H7 (cell line): Measurements from ENCODE around the gene PCGF1. TPM values are rescaled to one million over a fixed set of nuclear protein-coding genes. Genes with fewer than 3 reads are reported as not detected.
A peak's percentile ranks its signal among the peaks of the same experiment; 100 is the strongest.
"Not testable (repeated sequence)": the region's sequence is repeated elsewhere in the genome, so short reads cannot be mapped to it uniquely, and the experiment has no call there.

ENCODE experiments used
- DNase-seq: peaks from one replicate; pipeline ENCODE4 v3.0.0; 2012
- H3K27me3 ChIP-seq: 2 replicates; pipeline ENCODE4 v1.6.0; 2011; ENCODE audit warnings: mild to moderate bottlenecking, low read length; ENCODE audit not compliant: control insufficient read depth, insufficient read depth
- H3K36me3 ChIP-seq: replicated peaks from 2 replicates; pipeline ENCODE4 v1.5.1; 2011; ENCODE audit warnings: low read length; ENCODE audit not compliant: control insufficient read depth, insufficient read depth
- H3K4me3 ChIP-seq: 2 replicates; pipeline ENCODE4 v1.5.1; 2011; ENCODE audit warnings: low read depth, mild to moderate bottlenecking, control low read depth, low read length, moderate library complexity; ENCODE audit not compliant: insufficient read depth
- total RNA-seq: library from RNA; depleted of rRNA; stranded (reverse); fragments of >200 nt; shearing (Covaris generic); gene quantifications from 2 replicates; pipeline ENCODE4 v1.2.3, GENCODE V29; 2014; rRNA removed

The PCGF1 gene
- total RNA-seq, 1 experiment from 2014 or later, result 15.1 TPM

DNA sequence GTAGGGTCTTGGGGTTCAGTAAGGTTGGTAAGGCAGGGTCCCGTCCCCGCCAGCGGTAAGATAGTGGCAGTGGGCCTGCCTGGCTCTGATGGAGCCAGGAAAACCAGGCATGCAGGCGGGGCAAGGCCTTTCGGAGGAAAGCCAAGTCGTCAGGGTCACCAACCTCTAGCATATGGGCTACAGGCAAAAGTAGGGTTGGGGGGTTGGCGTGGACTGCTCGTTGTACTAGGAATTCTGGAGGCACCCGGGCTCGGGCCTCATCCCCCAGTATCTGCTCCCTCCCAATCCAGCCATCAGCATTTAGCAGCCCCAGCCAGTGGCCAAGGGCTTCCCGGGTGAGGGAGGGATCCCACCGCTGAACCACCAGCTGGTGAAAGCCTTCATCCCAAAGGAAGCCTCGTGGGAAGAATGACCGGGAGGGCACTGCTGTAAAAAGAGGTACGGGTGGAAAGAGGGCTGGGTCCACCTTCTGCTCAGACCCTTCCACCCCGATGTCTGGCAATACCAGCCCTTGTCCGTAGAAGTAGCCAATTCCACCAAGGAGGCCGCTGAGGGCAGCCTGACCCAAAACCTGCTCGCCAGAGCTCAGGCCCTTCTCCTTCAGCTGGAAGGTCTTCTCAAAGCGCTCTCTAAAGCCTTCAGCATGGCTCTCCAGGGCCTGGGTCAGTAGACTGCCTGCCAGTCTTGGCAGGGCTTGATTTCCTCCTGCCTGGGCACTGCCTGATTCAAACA is 45.3 kb downstream of the PCGF1 start:
- H3K4me3 ChIP-seq, result no peak overlapping the region
- H3K36me3 ChIP-seq, result no peaks in the 10 kb centered on the region; the same call in none of the 2 replicates
- no peak for DNase-seq
- H3K27me3 ChIP-seq, result no peaks in the 10 kb centered on the region

GRCh38 chr2:74461187-74462053 is 46.1 kb downstream of the PCGF1 start:
- Histone ChIP-seq H3K36me3 (no peaks in the 10 kb centered on the region; the same call in none of the 2 replicates), H3K27me3 (no peaks in the 10 kb centered on the region), H3K4me3 (no peak overlapping the region)
- peak; percentile 77 for DNase-seq

DNA sequence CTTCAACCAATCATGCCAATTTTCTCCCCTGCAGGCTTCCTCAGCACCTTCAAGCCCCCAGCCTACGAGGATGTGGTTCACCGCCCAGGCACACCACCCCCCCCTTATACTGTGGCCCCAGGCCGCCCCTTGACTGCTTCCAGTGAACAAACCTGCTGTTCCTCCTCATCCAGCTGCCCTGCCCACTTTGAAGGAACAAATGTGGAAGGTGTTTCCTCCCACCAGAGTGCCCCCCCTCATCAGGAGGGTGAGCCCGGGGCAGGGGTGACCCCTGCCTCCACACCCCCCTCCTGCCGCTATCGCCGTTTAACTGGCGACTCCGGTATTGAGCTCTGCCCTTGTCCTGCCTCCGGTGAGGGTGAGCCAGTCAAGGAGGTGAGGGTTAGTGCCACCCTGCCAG is 47.3 kb downstream of the PCGF1 start:
- H3K27me3 ChIP-seq, DNase-seq, H3K36me3 ChIP-seq: not testable (repeated sequence)

GRCh38 chr2:74459503-74460118 is 47.9 kb downstream of the PCGF1 start:
- peak; percentile 11 for DNase-seq
- not testable (repeated sequence) for H3K36me3 ChIP-seq

More for the DNA sequence above, 47.3 kb downstream of the PCGF1 start:
- not testable (repeated sequence) for H3K4me3 ChIP-seq

GRCh38 chr2:74458938-74459363 is 48.5 kb downstream of the PCGF1 start:
- H3K36me3 ChIP-seq, result no peaks in the 10 kb centered on the region; the same call in none of the 2 replicates
- peak; percentile 35 for DNase-seq
- H3K27me3 ChIP-seq, result no peaks in the 10 kb centered on the region
- peak overlapping the region; percentile 84 for H3K4me3 ChIP-seq

More at GRCh38 chr2:74459503-74460118, 47.9 kb downstream of the PCGF1 start:
- not testable (repeated sequence) for H3K27me3 ChIP-seq, H3K4me3 ChIP-seq

DNA sequence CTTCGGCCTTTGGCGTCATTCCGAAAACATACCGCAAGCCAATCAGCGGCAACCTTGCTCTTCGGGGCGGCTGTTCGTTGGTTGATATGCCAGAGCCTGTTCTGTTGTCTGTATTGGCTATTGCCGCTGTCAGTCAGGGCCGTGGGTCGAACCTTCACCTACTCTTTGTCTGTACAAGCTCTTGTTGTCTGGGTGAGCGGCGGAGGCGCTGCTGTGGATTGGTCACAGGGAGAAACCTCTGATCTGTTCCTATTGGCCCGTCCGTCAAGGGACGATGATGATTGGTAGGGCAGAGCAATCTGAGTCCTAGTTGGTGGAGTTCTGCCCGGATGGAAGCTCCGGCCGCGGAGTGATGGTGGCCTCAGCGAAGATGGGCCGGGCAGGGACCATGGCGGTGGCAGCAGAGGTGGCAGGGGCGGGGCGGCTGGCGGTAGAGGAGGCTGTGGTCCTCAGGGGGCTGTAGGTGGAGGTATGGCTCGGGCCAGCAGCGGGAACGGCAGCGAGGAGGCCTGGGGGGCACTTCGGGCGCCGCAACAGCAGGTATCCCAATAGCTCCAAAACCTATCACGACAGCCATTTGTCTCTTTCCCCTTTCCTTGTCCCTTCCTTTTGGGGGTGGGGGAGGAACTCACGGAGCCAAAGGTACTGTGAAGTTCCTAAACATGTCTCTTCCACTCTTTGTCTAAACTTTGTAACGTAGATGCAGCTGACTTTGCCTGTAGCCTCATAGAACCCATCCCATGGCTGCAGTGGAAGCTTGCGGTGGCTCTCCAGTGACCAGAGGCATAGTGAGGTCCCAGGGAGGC is 49.2 kb downstream of the PCGF1 start, which contains the start of gene WBP1:
WBP1 (plus strand) TSS at position 307 of the 806 bp plus-strand sequence; CDS start at position 472, 165 bp downstream.
- peak; percentile 97 for DNase-seq
- Histone ChIP-seq H3K27me3 (no peaks in the 10 kb centered on the region), H3K36me3 (no peaks in the 10 kb centered on the region; the same call in none of the 2 replicates), H3K4me3 (peak within 1 kb of the TSS; percentile 84)

- H3K27me3 ChIP-seq, result no peaks in the 10 kb centered on the region
- no peaks in the 10 kb centered on the region; the same call in none of the 2 replicates for H3K36me3 ChIP-seq
- DNase-seq, result peak; percentile 91
- peak overlapping the region; percentile 73 for H3K4me3 ChIP-seq
Measured at GRCh38 chr2:74457549-74458131, 49.9 kb downstream of the PCGF1 start.

- H3K36me3 ChIP-seq, result no peaks in the 10 kb centered on the region
- H3K27me3 ChIP-seq, result no peaks in the 10 kb centered on the region
- no peak for DNase-seq
- peak overlapping the region; percentile 73 for H3K4me3 ChIP-seq
Measured at GRCh38 chr2:74457129-74457548, 50.4 kb downstream of the PCGF1 start.

Other genes with a start within 250 kb of the PCGF1 start
- 0.90 and 1.1 TPM in 2 replicates for gene SLC4A5, start 164.3 kb downstream of the PCGF1 start, total RNA-seq
- 100 and 105 TPM in 2 replicates for gene DCTN1, start 127.4 kb downstream of the PCGF1 start, total RNA-seq
- gene C2orf81, start 86.1 kb downstream of the PCGF1 start, total RNA-seq, result 0.83 and 1.6 TPM in 2 replicates
- 38.0 and 55.5 TPM in 2 replicates for gene WDR54, start 86.0 kb downstream of the PCGF1 start, total RNA-seq
- 93.4 and 107 TPM in 2 replicates for gene RTKN, start 65.8 kb downstream of the PCGF1 start, total RNA-seq
- gene INO80B, start 52.6 kb downstream of the PCGF1 start, total RNA-seq, result 9.6 and 11.3 TPM in 2 replicates
- gene WBP1, start 49.3 kb downstream of the PCGF1 start, total RNA-seq, result 81.0 and 88.9 TPM in 2 replicates
- 91.2 and 98.8 TPM in 2 replicates for gene MOGS, start 42.3 kb downstream of the PCGF1 start, total RNA-seq
- 25.9 and 34.1 TPM in 2 replicates for gene MRPL53, start 35.0 kb downstream of the PCGF1 start, total RNA-seq
- 9.8 and 12.0 TPM in 2 replicates for gene CCDC142, start 24.7 kb downstream of the PCGF1 start, total RNA-seq
- 20.4 and 22.5 TPM in 2 replicates for gene TTC31, start 24.6 kb downstream of the PCGF1 start, total RNA-seq
- gene LBX2, start 8.1 kb downstream of the PCGF1 start, total RNA-seq, result 0.11 and 0.17 TPM in 2 replicates
- not detected in 2 replicates for gene TLX2, start 6.8 kb upstream of the PCGF1 start, total RNA-seq
- gene DQX1, start 18.5 kb upstream of the PCGF1 start, total RNA-seq, result 0.10 and 0.78 TPM in 2 replicates
- 99.5 and 105 TPM in 2 replicates for gene AUP1, start 22.0 kb upstream of the PCGF1 start, total RNA-seq
- gene HTRA2, start 22.2 kb upstream of the PCGF1 start, total RNA-seq, result 27.0 and 39.6 TPM in 2 replicates
- 6.6 and 7.7 TPM in 2 replicates for gene LOXL3, start 46.2 kb upstream of the PCGF1 start, total RNA-seq
- 4.9 and 6.9 TPM in 2 replicates for gene DOK1, start 47.0 kb upstream of the PCGF1 start, total RNA-seq
- gene M1AP, start 140.6 kb upstream of the PCGF1 start, total RNA-seq, result 3.9 and 4.8 TPM in 2 replicates
- 1.1 and 1.3 TPM in 2 replicates for gene SEMA4F, start 146.6 kb upstream of the PCGF1 start, total RNA-seq